Left lung (tissue), 10 donors: ENCODE measurements around the gene PDZD7. TPM values are rescaled to one million over a fixed set of nuclear protein-coding genes. Genes with fewer than 3 reads are reported as not detected.

Experiments
- ATAC-seq: fragments of 200-7000 bp; cut with Tn5 transposase; one replicate; pipeline ENCODE4 v1.9.1; 2020; ENCODE audit warnings: moderate library complexity
- DNase-seq, 4 donors: peaks; one replicate each; pipeline ENCODE4 v3.0.0-alpha.2; 2013 to 2020
- H3K27ac ChIP-seq, 2 donors: fragments of 200-600 bp; sonication (generic) in 1 of 2; one replicate each; pipeline versions ENCODE4 v1.5.0 to v1.8.0; 2020 to 2021
- H3K27me3 ChIP-seq, 2 donors: fragments of 200-600 bp; sonication (generic) in 1 of 2; one replicate each; pipeline versions ENCODE4 v1.5.0 to v1.8.0; 2020 to 2021
- H3K36me3 ChIP-seq, 2 donors: fragments of 200-600 bp; sonication (generic) in 1 of 2; one replicate each; pipeline versions ENCODE4 v1.5.0 to v1.8.0; 2020 to 2021
- H3K4me1 ChIP-seq, 2 donors: fragments of 200-600 bp; one replicate each; pipeline ENCODE4 v1.8.0; 2021
- H3K4me3 ChIP-seq, 2 donors: fragments of 200-600 bp; sonication (generic) in 1 of 2; one replicate each; pipeline versions ENCODE4 v1.5.0 to v1.8.0; 2020 to 2021; ENCODE audit warnings: mild to moderate bottlenecking in 1 of 2
- H3K9me3 ChIP-seq, 2 donors: fragments of 200-600 bp; sonication (generic) in 1 of 2; one replicate each; pipeline versions ENCODE4 v1.5.0 to v1.8.0; 2020 to 2021
- CTCF ChIP-seq, 2 donors: fragments of 200-600 bp; sonication (generic) in 1 of 2; IDR thresholded peaks; one replicate each; pipeline versions ENCODE4 v1.5.0 to v1.8.0; 2021; ENCODE audit warnings: antibody characterized with exemption in 2 of 2
- intact Hi-C, 2 donors: fragments of 100-400 bp; cut with DNase I; formaldehyde crosslinking; loops; one replicate each; pipeline versions ENCODE4 v1.11.2 to v1.14.2; 2022
- polyA plus RNA-seq, 6 donors: library from polyadenylated mRNA; unstranded; fragments of 120-200 nt; gene quantifications; one replicate each; pipeline ENCODE4 v1.2.1, GENCODE V29; 2013; ENCODE audit not compliant: insufficient read length in 6 of 6
- total RNA-seq, 2 donors: library from RNA; stranded (reverse); fragmentation: NEBNext Ultra II Directional; extraction: Animal tissue kit (Norgen Biotek cat#: 25700); gene quantifications; one replicate each; pipeline ENCODE4 v1.2.1, GENCODE V29; 2021
- donor health status: DM: no; HTN: yes; CAD: no.
- donor health status: DM: no; HTN: no; CAD: no.

Gene PDZD7
- total and polyA plus RNA-seq, 8 donors: 0.41 to 0.96 (median 0.71) TPM

DNA sequence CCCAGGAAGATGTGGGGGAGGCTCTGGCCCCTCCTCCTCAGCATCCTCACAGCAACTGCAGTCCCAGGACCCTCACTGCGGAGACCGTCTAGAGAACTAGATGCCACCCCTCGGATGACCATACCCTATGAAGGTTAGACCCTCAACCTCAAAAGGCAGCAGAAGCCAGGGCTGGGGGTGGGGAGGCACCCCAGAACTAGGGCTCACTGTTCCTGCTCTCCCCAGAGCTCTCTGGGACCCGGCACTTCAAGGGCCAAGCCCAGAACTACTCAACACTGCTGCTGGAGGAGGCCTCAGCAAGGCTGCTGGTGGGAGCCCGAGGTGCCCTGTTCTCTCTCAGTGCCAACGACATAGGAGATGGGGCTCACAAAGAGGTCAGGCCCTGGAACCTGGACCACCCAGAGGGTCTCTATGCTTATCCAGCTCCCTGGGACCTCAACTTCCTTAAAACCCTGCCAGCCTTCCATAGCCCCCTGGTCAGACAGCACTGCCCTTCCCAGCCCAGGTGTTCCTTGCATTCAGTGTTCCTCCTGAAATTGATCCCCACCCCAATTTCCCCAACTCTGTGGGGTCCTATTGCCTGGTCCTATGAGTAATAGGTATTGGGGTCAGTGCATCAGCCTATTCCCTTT lies 57.9 kb downstream of the PDZD7 start:
- Histone ChIP-seq H3K4me1 (peaks cover 5 to 15% of the 10 kb centered on the region in 2 donors), H3K4me3 (no peak overlapping the region), H3K27me3 (peaks cover 0 to 15% of the 10 kb centered on the region in 2 donors), H3K27ac (no peak overlapping the region), H3K9me3 (no peaks in the 10 kb centered on the region), H3K36me3 (no peaks in the 10 kb centered on the region)
- DNase-seq (no peak), ATAC-seq (no peak)
- TF ChIP-seq CTCF (IDR thresholded peaks at IDR 0.05): no peak
- intact Hi-C loops: no loop called here

- ATAC-seq (no peak), DNase-seq (no peak)
- no peak for TF ChIP-seq CTCF (IDR thresholded peaks at IDR 0.05)
- Histone ChIP-seq H3K4me1 (peaks cover 5 to 15% of the 10 kb centered on the region in 2 donors), H3K27ac (no peak overlapping the region), H3K36me3 (no peaks in the 10 kb centered on the region), H3K9me3 (no peaks in the 10 kb centered on the region), H3K4me3 (no peak overlapping the region), H3K27me3 (peaks cover 0 to 15% of the 10 kb centered on the region in 2 donors)
- intact Hi-C loops: no loop called here
Measured at GRCh38 chr10:100972115-100972903, 58.6 kb downstream of the PDZD7 start.

- DNase-seq (no peak), ATAC-seq (peak; percentile 59)
- Histone ChIP-seq H3K9me3 (no peaks in the 10 kb centered on the region), H3K4me3 (no peak overlapping the region), H3K4me1 (peaks cover 5 to 15% of the 10 kb centered on the region in 2 donors), H3K27me3 (peaks cover 0 to 15% of the 10 kb centered on the region in 2 donors), H3K27ac (no peak overlapping the region), H3K36me3 (peaks cover 0 to 6% of the 10 kb centered on the region in 2 donors)
- intact Hi-C loops: no loop called here
- no peak for TF ChIP-seq CTCF (IDR thresholded peaks at IDR 0.05)
Measured at GRCh38 chr10:100970914-100971811, 59.8 kb downstream of the PDZD7 start.

DNA sequence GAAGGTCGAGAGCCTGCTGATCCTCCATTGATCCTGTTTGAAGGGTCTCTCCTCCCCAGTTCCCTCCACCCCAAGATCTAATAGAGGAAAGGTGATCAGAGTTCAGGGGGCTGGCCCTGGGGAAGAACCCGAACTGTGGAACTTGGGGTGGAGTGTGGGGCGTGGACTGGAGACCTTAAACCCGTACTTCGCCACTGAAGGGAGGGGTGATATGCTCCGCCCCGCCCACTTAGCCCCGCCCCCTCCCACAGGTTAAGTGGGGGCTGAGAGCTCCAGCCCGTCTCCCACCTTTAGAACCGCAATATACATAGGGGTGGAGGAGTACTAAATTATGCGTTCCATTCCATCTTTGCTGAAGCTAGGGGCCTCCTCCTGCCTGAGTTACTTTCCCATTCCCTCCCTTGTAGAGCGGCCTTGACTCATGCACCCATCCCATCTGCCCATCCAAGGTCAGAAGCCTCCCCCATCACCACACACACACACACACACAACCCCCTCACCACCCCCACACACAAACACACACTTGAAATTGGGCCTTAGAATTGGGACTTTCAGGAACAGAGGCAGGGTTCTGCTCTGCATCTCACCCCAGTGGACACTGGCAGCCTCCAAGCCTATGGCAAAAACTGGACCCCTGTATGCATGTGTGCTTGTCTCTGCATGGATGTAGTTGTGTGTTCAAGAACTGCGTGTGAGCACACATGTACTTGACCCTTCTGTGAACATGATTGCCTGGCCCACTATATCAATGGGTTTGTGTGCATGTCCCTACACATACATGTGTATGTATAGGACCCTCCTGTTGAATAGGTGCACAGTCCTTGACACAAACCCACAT lies 60.6 kb downstream of the PDZD7 start:
- TF ChIP-seq CTCF (IDR thresholded peaks at IDR 0.05): no peak
- Histone ChIP-seq H3K4me1 (peaks cover 5 to 15% of the 10 kb centered on the region in 2 donors), H3K27ac (no peak overlapping the region), H3K36me3 (peaks cover 0 to 12% of the 10 kb centered on the region in 2 donors), H3K27me3 (peaks cover 0 to 15% of the 10 kb centered on the region in 2 donors), H3K4me3 (peak overlapping the region; percentile 54 to 61), H3K9me3 (no peaks in the 10 kb centered on the region)
- DNase-seq: peak in 1 of 4 donors; percentile 25
- ATAC-seq: peak; percentile 69
- intact Hi-C loops: no loop called here
